Mesendoderm (in vitro differentiated cells): ENCODE measurements around the gene HEXIM1.

Experiments used
- DNase-seq: peaks from one replicate; pipeline ENCODE4 v3.0.0; 2013
- H2AK5ac ChIP-seq: 2 replicates; pipeline ENCODE4 v1.6.1; 2013; ENCODE audit warnings: low read length, inconsistent platforms
- H2BK120ac ChIP-seq: 2 replicates; pipeline ENCODE4 v1.6.1; 2013; ENCODE audit warnings: low read depth, mild to moderate bottlenecking, low read length, moderate library complexity, mixed read lengths
- H2BK15ac ChIP-seq: replicated peaks from 2 replicates; pipeline ENCODE4 v1.6.1; 2013; ENCODE audit warnings: low read depth, mild to moderate bottlenecking, moderate library complexity
- H2BK5ac ChIP-seq: 2 replicates; pipeline ENCODE4 v1.6.1; 2013; ENCODE audit warnings: low read length, inconsistent platforms
- H3K18ac ChIP-seq: 2 replicates; pipeline ENCODE4 v1.6.1; 2013; ENCODE audit warnings: mild to moderate bottlenecking, low read length, mixed read lengths
- H3K23ac ChIP-seq: one replicate; pipeline ENCODE4 v1.6.1; 2013; ENCODE audit warnings: low read length
- H3K27ac ChIP-seq: 2 replicates; pipeline ENCODE4 v1.5.1; 2013; ENCODE audit warnings: low read depth, mild to moderate bottlenecking, inconsistent platforms, low read length, moderate library complexity
- H3K27me3 ChIP-seq: 2 replicates; pipeline ENCODE4 v1.6.1; 2013; ENCODE audit warnings: low read length, control low read depth, mild to moderate bottlenecking, inconsistent platforms; ENCODE audit not compliant: insufficient read depth, poor library complexity
- H3K36me3 ChIP-seq: 2 replicates; pipeline ENCODE4 v1.6.1; 2013; ENCODE audit warnings: low read length, inconsistent platforms; ENCODE audit not compliant: control insufficient read depth, insufficient read depth
- H3K4ac ChIP-seq: one replicate; pipeline ENCODE4 v1.6.1; 2013; ENCODE audit warnings: low read depth, mild to moderate bottlenecking, low read length, moderate library complexity
- H3K4me1 ChIP-seq: 2 replicates; pipeline ENCODE4 v1.6.1; 2013; ENCODE audit warnings: low read depth, low read length, inconsistent platforms; ENCODE audit not compliant: control insufficient read depth
- H3K4me2 ChIP-seq: 2 replicates; pipeline ENCODE4 v1.6.1; 2013; ENCODE audit warnings: low read length
- H3K4me3 ChIP-seq: 2 replicates; pipeline ENCODE4 v1.5.1; 2013; ENCODE audit warnings: mild to moderate bottlenecking, low read length
- H3K56ac ChIP-seq: one replicate; pipeline ENCODE4 v1.6.1; 2013; ENCODE audit warnings: low read length
- H3K79me1 ChIP-seq: 2 replicates; pipeline ENCODE4 v1.6.1; 2013; ENCODE audit warnings: low read length, inconsistent platforms
- H3K79me2 ChIP-seq: 2 replicates; pipeline ENCODE4 v1.6.1; 2013; ENCODE audit warnings: mild to moderate bottlenecking, low read length; ENCODE audit not compliant: control insufficient read depth, insufficient read depth
- H3K9ac ChIP-seq: 2 replicates; pipeline ENCODE4 v1.6.1; 2013; ENCODE audit warnings: low read length, inconsistent platforms
- H4K5ac ChIP-seq: one replicate; pipeline ENCODE4 v1.6.1; 2013; ENCODE audit warnings: low read length
- H4K8ac ChIP-seq: one replicate; pipeline ENCODE4 v1.6.1; 2013; ENCODE audit warnings: low read depth, mild to moderate bottlenecking, control low read depth, low read length, moderate library complexity
- WGBS: extraction: QIAGEN DNeasy Blood & Tissue Kit; methylation state at CpG from one replicate; pipeline ENCODE4 v1.1.7; 2013; ENCODE audit warnings: low lambda C conversion rate, missing lambda C conversion rate; ENCODE audit not compliant: insufficient coverage; ENCODE audit errors: extremely low coverage; 5-methylcytosine and 5-hydroxymethylcytosine counted together

The HEXIM1 gene

DNA sequence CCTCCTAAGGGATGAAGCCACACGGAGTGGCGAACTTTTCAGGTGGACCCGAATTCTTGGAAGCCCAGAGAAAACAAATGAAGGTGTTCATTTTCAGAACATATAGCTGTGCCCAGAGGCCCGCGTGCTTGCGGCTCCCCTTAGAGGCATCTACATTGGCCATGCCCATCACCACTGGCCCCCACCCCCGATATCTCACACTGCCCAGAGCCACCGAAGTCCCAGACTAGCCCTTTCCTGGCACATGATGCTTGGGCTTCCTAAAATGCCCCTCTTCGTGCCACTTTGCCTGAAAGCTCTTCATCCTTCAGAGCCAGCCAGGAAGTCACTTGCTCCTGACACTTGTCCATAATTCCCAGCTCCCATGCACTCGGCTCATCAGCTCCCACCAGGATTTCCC is 2.1 kb upstream of the HEXIM1 start:
- H3K4me2 ChIP-seq: no peak overlapping the region
- H3K79me1 ChIP-seq: peaks cover 5% of the 10 kb centered on the region
- peak overlapping the region; percentile 86 for H2AK5ac ChIP-seq
- no peak overlapping the region for H3K18ac ChIP-seq
- no peak overlapping the region for H2BK15ac ChIP-seq
- H2BK5ac ChIP-seq: no peak overlapping the region
- no peak overlapping the region for H4K5ac ChIP-seq
- no peak overlapping the region for H3K4ac ChIP-seq
- no peaks in the 10 kb centered on the region for H3K27me3 ChIP-seq
- no peak overlapping the region for H3K27ac ChIP-seq
- no CpG with 5 or more reads among the region's 10 CpGs for WGBS
- H3K36me3 ChIP-seq: no peaks in the 10 kb centered on the region
- H3K9ac ChIP-seq: peak overlapping the region; percentile 33
- no peak overlapping the region for H2BK120ac ChIP-seq
- H3K4me3 ChIP-seq: no peak overlapping the region
- H3K4me1 ChIP-seq: peaks cover 9% of the 10 kb centered on the region
- H3K23ac ChIP-seq: no peak overlapping the region
- no peak overlapping the region for H4K8ac ChIP-seq
- H3K79me2 ChIP-seq: peaks cover 14% of the 10 kb centered on the region
- DNase-seq: no peak
- H3K56ac ChIP-seq: peak overlapping the region; percentile 26

DNA sequence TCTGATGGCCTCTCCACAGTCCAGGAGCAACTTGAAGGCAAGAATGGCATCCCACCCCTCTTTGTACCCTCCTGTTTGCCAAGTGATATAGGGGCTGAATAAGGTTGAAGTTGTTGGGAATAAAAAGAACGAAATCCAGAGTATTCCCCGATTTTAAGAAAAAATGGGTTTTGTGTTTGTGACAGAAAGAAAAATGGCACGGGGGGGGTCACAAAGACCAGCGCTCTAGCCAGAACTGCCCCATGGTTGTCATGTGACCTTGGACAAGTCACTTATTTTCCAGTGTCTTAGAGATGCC is 1.7 kb upstream of the HEXIM1 start:
- Histone ChIP-seq H2BK120ac (no peak overlapping the region), H2BK5ac (no peak overlapping the region), H3K4me2 (no peak overlapping the region), H3K27me3 (no peaks in the 10 kb centered on the region), H3K56ac (peak overlapping the region; percentile 93), H3K79me1 (peaks cover 6% of the 10 kb centered on the region), H4K5ac (peak overlapping the region; percentile 95), H3K27ac (no peak overlapping the region), H4K8ac (no peak overlapping the region), H2AK5ac (peak overlapping the region; percentile 100), H3K4me1 (peaks cover 9% of the 10 kb centered on the region), H2BK15ac (no peak overlapping the region), H3K36me3 (no peaks in the 10 kb centered on the region), H3K23ac (no peak overlapping the region), H3K9ac (peak overlapping the region; percentile 87), H3K18ac (no peak overlapping the region), H3K4ac (no peak overlapping the region), H3K4me3 (no peak overlapping the region), H3K79me2 (peaks cover 16% of the 10 kb centered on the region)
- WGBS: no CpG with 5 or more reads among the region's 4 CpGs
- no peak for DNase-seq

DNA sequence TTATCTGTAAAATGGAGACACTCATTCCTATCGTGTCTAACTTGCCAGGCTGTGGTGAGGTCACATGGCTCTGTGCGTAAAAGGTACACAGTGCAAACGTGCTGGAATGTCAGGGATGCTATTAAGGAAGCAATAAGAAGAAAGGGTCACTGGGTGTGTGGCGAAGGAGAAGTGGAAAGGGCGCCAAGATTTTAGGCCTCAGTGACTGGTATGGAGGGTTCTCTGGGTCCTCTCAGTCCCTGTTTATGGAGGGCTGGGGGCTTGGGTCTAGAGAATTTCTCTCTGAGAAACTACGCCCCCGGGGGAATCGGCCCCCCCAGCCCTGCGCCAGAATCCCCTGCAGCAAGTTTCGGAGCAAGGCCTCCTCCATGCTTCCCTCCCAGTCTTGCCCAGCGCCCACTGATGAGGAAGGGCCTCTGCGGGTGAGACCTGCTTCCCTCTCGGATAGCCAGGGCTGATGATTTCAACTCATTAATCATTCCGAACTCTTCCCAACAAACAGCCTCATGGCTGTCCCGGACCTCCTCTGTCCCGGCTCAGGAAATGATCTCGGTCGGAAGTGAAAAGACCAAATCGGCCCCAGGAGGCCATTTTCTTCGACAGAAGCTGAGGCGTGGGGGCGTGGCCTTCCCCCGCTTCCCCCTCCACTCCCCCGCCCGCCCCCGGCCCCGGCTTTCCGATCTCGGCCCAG is 1.2 kb upstream of the HEXIM1 start:
- Histone ChIP-seq H3K18ac (peak overlapping the region; percentile 77), H3K79me1 (peaks cover 6% of the 10 kb centered on the region), H2BK15ac (no peak overlapping the region), H3K4me2 (peak overlapping the region; percentile 56), H3K36me3 (no peaks in the 10 kb centered on the region), H3K9ac (peak overlapping the region; percentile 87), H3K4me3 (peak overlapping the region; percentile 82), H2BK120ac (no peak overlapping the region), H3K4me1 (peaks cover 9% of the 10 kb centered on the region), H3K23ac (no peak overlapping the region), H4K5ac (peak overlapping the region; percentile 95), H4K8ac (no peak overlapping the region), H3K79me2 (peaks cover 16% of the 10 kb centered on the region), H2AK5ac (peak overlapping the region; percentile 100), H3K27ac (peak overlapping the region; percentile 94), H3K27me3 (no peaks in the 10 kb centered on the region), H2BK5ac (peak overlapping the region; percentile 85), H3K56ac (peak overlapping the region; percentile 93), H3K4ac (peak overlapping the region; percentile 99)
- DNase-seq: no peak
- WGBS: no CpG with 5 or more reads among the region's 29 CpGs

DNA sequence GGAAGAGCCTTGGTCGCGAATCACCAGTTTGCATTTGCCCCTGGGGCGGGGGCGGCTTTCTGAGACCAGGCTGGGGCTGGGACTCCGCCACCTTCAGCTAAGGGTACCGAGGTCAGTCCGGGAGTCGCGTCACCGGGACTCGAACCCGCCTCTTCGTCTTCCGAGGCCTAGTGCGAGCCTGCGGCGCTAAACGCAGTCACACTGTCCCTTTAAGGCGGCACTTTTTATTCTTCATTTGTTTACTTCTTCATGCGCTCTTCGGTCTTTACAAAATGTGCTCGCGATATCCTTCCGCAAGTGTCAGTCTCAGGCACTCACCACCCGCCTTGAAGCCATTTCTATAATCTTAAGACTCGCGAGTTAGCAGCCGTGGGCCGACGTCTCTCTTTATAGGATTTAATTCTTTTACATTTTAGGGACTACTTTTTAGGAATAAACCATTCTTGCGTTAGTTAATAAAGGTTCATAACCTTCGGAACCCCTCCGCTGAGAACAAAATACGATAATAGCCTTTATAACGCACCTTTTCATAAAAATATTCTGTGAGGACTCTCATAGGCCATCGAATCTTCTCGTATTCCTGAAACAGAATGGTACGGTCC is 593 bp upstream of the HEXIM1 start:
- no CpG with 5 or more reads among the region's 38 CpGs for WGBS
- H3K36me3 ChIP-seq: no peaks in the 10 kb centered on the region
- peak; percentile 98 for DNase-seq
- H4K5ac ChIP-seq: no peak overlapping the region
- peak overlapping the region; percentile 82 for H3K4me3 ChIP-seq
- H2BK15ac ChIP-seq: no peak overlapping the region
- peak overlapping the region; percentile 77 for H3K18ac ChIP-seq
- H2AK5ac ChIP-seq: no peak overlapping the region
- H3K27ac ChIP-seq: peak overlapping the region; percentile 94
- peaks cover 16% of the 10 kb centered on the region for H3K79me2 ChIP-seq
- peaks cover 6% of the 10 kb centered on the region for H3K79me1 ChIP-seq
- H3K4me2 ChIP-seq: peak overlapping the region; percentile 44
- H2BK5ac ChIP-seq: peak overlapping the region; percentile 77
- H2BK120ac ChIP-seq: no peak overlapping the region
- H3K4ac ChIP-seq: peak overlapping the region; percentile 8
- H3K23ac ChIP-seq: no peak overlapping the region
- no peak overlapping the region for H4K8ac ChIP-seq
- H3K9ac ChIP-seq: peak overlapping the region; percentile 85
- H3K4me1 ChIP-seq: peaks cover 9% of the 10 kb centered on the region
- no peaks in the 10 kb centered on the region for H3K27me3 ChIP-seq
- peak overlapping the region; percentile 93 for H3K56ac ChIP-seq

DNA sequence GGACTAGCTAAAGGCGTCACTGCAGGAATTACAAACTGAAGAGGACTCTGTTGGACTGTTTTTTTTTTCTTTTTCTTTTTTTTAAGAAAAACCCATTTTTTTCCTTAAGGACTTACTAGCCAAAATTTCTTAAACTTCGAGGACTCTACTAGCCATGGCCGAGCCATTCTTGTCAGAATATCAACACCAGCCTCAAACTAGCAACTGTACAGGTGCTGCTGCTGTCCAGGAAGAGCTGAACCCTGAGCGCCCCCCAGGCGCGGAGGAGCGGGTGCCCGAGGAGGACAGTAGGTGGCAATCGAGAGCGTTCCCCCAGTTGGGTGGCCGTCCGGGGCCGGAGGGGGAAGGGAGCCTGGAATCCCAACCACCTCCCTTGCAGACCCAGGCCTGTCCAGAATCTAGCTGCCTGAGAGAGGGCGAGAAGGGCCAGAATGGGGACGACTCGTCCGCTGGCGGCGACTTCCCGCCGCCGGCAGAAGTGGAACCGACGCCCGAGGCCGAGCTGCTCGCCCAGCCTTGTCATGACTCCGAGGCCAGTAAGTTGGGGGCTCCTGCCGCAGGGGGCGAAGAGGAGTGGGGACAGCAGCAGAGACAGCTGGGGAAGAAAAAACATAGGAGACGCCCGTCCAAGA is 878 bp downstream of the HEXIM1 start:
- H3K36me3 ChIP-seq: no peaks in the 10 kb centered on the region
- no CpG with 5 or more reads among the region's 32 CpGs for WGBS
- peak; percentile 93 for DNase-seq
- no peaks in the 10 kb centered on the region for H3K27me3 ChIP-seq
- H2BK15ac ChIP-seq: no peak overlapping the region
- H4K8ac ChIP-seq: no peak overlapping the region
- no peak overlapping the region for H4K5ac ChIP-seq
- no peak overlapping the region for H3K4ac ChIP-seq
- peaks cover 3% of the 10 kb centered on the region for H3K4me1 ChIP-seq
- H3K79me2 ChIP-seq: peaks cover 16% of the 10 kb centered on the region
- peak overlapping the region; percentile 26 for H3K23ac ChIP-seq
- peak overlapping the region; percentile 79 for H3K27ac ChIP-seq
- H2AK5ac ChIP-seq: no peak overlapping the region
- H2BK5ac ChIP-seq: no peak overlapping the region
- peak overlapping the region; percentile 94 for H3K9ac ChIP-seq
- H2BK120ac ChIP-seq: no peak overlapping the region
- H3K4me2 ChIP-seq: peak overlapping the region; percentile 73
- peaks cover 6% of the 10 kb centered on the region for H3K79me1 ChIP-seq
- H3K56ac ChIP-seq: peak overlapping the region; percentile 96
- H3K18ac ChIP-seq: peak overlapping the region; percentile 46
- peak overlapping the region; percentile 91 for H3K4me3 ChIP-seq
